Liver (tissue), 9 donors: Measurements from ENCODE around the gene NNMT. TPM values are rescaled to one million over a fixed set of nuclear protein-coding genes. Genes with fewer than 3 reads are reported as not detected.

ENCODE experiments used
- DNase-seq: peaks from one replicate; pipeline ENCODE4 v3.0.0-alpha.2; 2017; ENCODE audit warnings: low spot score
- H3K27ac ChIP-seq, 2 donors: one replicate each; pipeline ENCODE4 v1.7.0; 2013; ENCODE audit warnings: inconsistent platforms in 2 of 2, low read length in 2 of 2, control low read depth in 1 of 2, low read depth in 1 of 2, mild to moderate bottlenecking in 1 of 2
- H3K27me3 ChIP-seq, 4 donors: one replicate each; pipeline versions ENCODE4 v1.6.1 to v1.7.0; 2013; ENCODE audit warnings: low read length in 3 of 4, inconsistent platforms in 1 of 4, mild to moderate bottlenecking in 1 of 4, moderate library complexity in 1 of 4; ENCODE audit not compliant: control insufficient read depth in 4 of 4, insufficient read depth in 4 of 4
- H3K36me3 ChIP-seq, 4 donors: one replicate each; pipeline versions ENCODE4 v1.6.1 to v1.7.0; 2013; ENCODE audit warnings: low read length in 3 of 4, mild to moderate bottlenecking in 3 of 4, low read depth in 1 of 4, moderate library complexity in 1 of 4; ENCODE audit not compliant: control insufficient read depth in 4 of 4, insufficient read depth in 3 of 4
- H3K4me1 ChIP-seq, 4 donors: one replicate each; pipeline versions ENCODE4 v1.6.1 to v1.7.0; 2013; ENCODE audit warnings: low read length in 3 of 4, mild to moderate bottlenecking in 3 of 4, moderate library complexity in 1 of 4; ENCODE audit not compliant: control insufficient read depth in 4 of 4, insufficient read depth in 4 of 4
- H3K4me3 ChIP-seq, 3 donors: one replicate each; pipeline versions ENCODE4 v1.6.1 to v1.7.0; 2013; ENCODE audit warnings: low read length in 3 of 3, control low read depth in 1 of 3, low read depth in 1 of 3, mild to moderate bottlenecking in 1 of 3
- H3K9ac ChIP-seq, 2 donors: one replicate each; pipeline ENCODE4 v1.7.0; 2013; ENCODE audit warnings: low read length in 2 of 2, mild to moderate bottlenecking in 2 of 2, moderate library complexity in 2 of 2, control low read depth in 1 of 2, low read depth in 1 of 2
- H3K9me3 ChIP-seq, 4 donors: one replicate each; pipeline versions ENCODE4 v1.6.1 to v1.7.0; 2013; ENCODE audit warnings: low read length in 3 of 4; ENCODE audit not compliant: control insufficient read depth in 4 of 4
- ATF3 ChIP-seq: IDR thresholded peaks from 2 replicates; pipeline ENCODE4 v1.6.1; 2016; ENCODE audit warnings: antibody characterized with exemption
- EGR1 ChIP-seq, 2 donors: IDR thresholded peaks; 2 replicates each; pipeline ENCODE4 v1.6.1; 2016 to 2018; ENCODE audit warnings: antibody characterized with exemption in 2 of 2, low read depth in 2 of 2
- FOXA1 ChIP-seq: IDR thresholded peaks from 2 replicates; pipeline ENCODE4 v1.6.1; 2016; ENCODE audit warnings: antibody characterized with exemption
- FOXA2 ChIP-seq: IDR thresholded peaks from 2 replicates; pipeline ENCODE4 v1.6.1; 2016; ENCODE audit warnings: antibody characterized with exemption
- GABPA ChIP-seq, 2 donors: IDR thresholded peaks in 1 of 2; conservative IDR thresholded peaks in 1 of 2; 2 replicates each; pipeline ENCODE4 v1.6.1; 2016; ENCODE audit warnings: antibody characterized with exemption in 2 of 2, mild to moderate bottlenecking in 1 of 2, moderate library complexity in 1 of 2
- HNF4A ChIP-seq, 2 donors: conservative IDR thresholded peaks; 2 replicates each; pipeline ENCODE4 v1.6.1; 2016; ENCODE audit warnings: antibody characterized with exemption in 2 of 2, mild to moderate bottlenecking in 2 of 2
- HNF4G ChIP-seq: IDR thresholded peaks from 2 replicates; pipeline ENCODE4 v1.6.1; 2016; ENCODE audit warnings: antibody characterized with exemption
- JUND ChIP-seq, 2 donors: IDR thresholded peaks; 2 replicates each; pipeline ENCODE4 v1.6.1; 2016; ENCODE audit warnings: antibody characterized with exemption in 2 of 2
- MAX ChIP-seq: IDR thresholded peaks from 2 replicates; pipeline ENCODE4 v1.6.1; 2016; ENCODE audit warnings: antibody characterized with exemption
- NR2F2 ChIP-seq: IDR thresholded peaks from 2 replicates; pipeline ENCODE4 v1.6.1; 2016; ENCODE audit warnings: antibody characterized with exemption
- RAD21 ChIP-seq, 2 donors: IDR thresholded peaks; 2 replicates each; pipeline ENCODE4 v1.6.1; 2016; ENCODE audit warnings: antibody characterized with exemption in 2 of 2, mild to moderate bottlenecking in 2 of 2
- RXRA ChIP-seq, 2 donors: IDR thresholded peaks; 2 replicates each; pipeline ENCODE4 v1.6.1; 2017 to 2018; ENCODE audit warnings: antibody characterized with exemption in 2 of 2, mild to moderate bottlenecking in 1 of 2
- SP1 ChIP-seq: IDR thresholded peaks from 2 replicates; pipeline ENCODE4 v1.6.1; 2018; ENCODE audit warnings: antibody characterized with exemption, mild to moderate bottlenecking
- TAF1 ChIP-seq: conservative IDR thresholded peaks from 2 replicates; pipeline ENCODE4 v1.6.1; 2016; ENCODE audit warnings: antibody characterized with exemption, mild to moderate bottlenecking
- YY1 ChIP-seq: IDR thresholded peaks from 2 replicates; pipeline ENCODE4 v1.6.1; 2016; ENCODE audit warnings: antibody characterized with exemption, mild to moderate bottlenecking
- WGBS: extraction: QIAGEN DNeasy Blood & Tissue Kit; methylation state at CpG from one replicate; pipeline ENCODE4 v1.1.7; 2013; 5-methylcytosine and 5-hydroxymethylcytosine counted together
- polyA plus RNA-seq, 2 donors: library from polyadenylated mRNA; stranded (reverse) in 1 of 2; unstranded in 1 of 2; fragments of 200-250 nt in 1 of 2; fragments of >200 nt in 1 of 2; fragmentation: Nextera tagmentation in 1 of 2; extraction: Ambion mirVana in 1 of 2; gene quantifications; one replicate each; pipeline versions ENCODE4 v1.2.1 to v1.2.3, GENCODE V29; 2013 to 2015
- total RNA-seq, 2 donors: library from RNA; depleted of rRNA; stranded (reverse); fragments of >200 nt; gene quantifications; one replicate each; pipeline ENCODE4 v1.2.3, GENCODE V29; 2014
- TF ChIP-seq, protein P1 (sequence below): fragments of 150-350 bp; IDR thresholded peaks from 2 replicates; pipeline ENCODE4 v1.5.1; 2017; ENCODE audit warnings: improper control_type of control experiment, low read depth, low read length; ENCODE audit not compliant: missing input control
- TF ChIP-seq, protein P2 (sequence below): IDR thresholded peaks from 2 replicates; pipeline ENCODE4 v1.6.1; 2016; ENCODE audit warnings: antibody characterized with exemption, mild to moderate bottlenecking
- donor health status: healthy.
- donor health status: healthy.
- donor health status: healthy.
- donor health status: healthy.
- donor health status: healthy.

Gene NNMT
- total and polyA plus RNA-seq, 4 donors: 0.47 to 3,724 (median 2,877) TPM

DNA sequence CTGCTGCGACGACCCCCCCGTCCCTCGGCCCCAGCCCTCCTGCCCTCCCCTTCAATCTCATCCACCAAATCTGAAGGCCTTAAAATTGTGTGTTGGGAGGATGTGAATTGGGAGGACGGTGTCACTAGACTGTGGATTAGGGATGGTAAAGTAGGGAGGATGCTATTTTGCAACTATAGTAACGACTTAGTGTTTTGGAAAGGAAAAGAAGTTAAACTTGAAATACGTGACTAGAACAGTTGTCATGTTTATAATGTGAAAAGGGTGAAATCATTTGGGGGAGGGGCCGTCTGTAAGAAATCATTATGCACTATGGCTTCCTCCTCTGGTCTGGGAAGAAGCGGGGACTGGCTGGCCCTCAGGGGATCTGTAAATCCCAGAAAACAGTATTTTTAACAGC, 43.4 kb upstream of the NNMT start:
- DNase-seq: no peak
- Histone ChIP-seq H3K36me3 (peaks cover 17 to 37% (median 23%) of the 10 kb centered on the region in 4 donors), H3K4me1 (peaks cover 11 to 37% (median 33%) of the 10 kb centered on the region in 4 donors), H3K9me3 (no peaks in the 10 kb centered on the region), H3K4me3 (no peak overlapping the region), H3K27ac (no peak overlapping the region), H3K27me3 (no peaks in the 10 kb centered on the region), H3K9ac (no peak overlapping the region)
- no peak for TF ChIP-seq FOXA1
- no peak for TF ChIP-seq FOXA2
- TF ChIP-seq RAD21 (IDR thresholded peaks at IDR 0.05): no peak
- TF ChIP-seq EGR1 (IDR thresholded peaks at IDR 0.05; ENCODE audit: low read depth in 2 of 2): no peak
- TF ChIP-seq, protein P1, sequence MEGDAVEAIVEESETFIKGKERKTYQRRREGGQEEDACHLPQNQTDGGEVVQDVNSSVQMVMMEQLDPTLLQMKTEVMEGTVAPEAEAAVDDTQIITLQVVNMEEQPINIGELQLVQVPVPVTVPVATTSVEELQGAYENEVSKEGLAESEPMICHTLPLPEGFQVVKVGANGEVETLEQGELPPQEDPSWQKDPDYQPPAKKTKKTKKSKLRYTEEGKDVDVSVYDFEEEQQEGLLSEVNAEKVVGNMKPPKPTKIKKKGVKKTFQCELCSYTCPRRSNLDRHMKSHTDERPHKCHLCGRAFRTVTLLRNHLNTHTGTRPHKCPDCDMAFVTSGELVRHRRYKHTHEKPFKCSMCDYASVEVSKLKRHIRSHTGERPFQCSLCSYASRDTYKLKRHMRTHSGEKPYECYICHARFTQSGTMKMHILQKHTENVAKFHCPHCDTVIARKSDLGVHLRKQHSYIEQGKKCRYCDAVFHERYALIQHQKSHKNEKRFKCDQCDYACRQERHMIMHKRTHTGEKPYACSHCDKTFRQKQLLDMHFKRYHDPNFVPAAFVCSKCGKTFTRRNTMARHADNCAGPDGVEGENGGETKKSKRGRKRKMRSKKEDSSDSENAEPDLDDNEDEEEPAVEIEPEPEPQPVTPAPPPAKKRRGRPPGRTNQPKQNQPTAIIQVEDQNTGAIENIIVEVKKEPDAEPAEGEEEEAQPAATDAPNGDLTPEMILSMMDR: no peak
- TF ChIP-seq MAX: no peak
- TF ChIP-seq GABPA (IDR thresholded peaks at IDR 0.05 in 1 of 2, conservative IDR thresholded peaks at IDR 0.05 in 1 of 2): no peak
- no peak for TF ChIP-seq SP1
- no peak for TF ChIP-seq RXRA (IDR thresholded peaks at IDR 0.05)
- WGBS: 91% methylated on average over 9 of the region's 9 CpGs

DNA sequence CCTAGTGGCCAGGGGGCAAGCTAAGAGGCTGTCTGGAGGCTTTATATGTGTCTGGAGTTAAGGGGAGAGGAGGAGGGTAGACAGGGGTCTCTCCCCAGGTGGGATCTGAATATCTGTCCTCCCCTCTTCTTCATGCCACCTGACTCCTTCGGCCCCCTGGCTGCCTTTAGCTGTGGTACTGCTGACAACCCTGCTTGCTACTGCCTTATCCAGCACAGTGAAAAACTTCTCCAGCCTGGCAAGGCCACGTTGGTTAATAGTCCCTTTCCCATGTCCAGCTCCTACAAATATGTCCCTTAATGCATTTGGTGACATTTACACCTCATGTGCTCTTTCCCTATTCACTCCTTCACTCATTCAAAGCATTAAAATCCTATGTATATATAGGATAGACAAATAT, 42.4 kb upstream of the NNMT start:
- Histone ChIP-seq H3K27me3 (no peaks in the 10 kb centered on the region), H3K9ac (no peak overlapping the region), H3K4me1 (peaks cover 14 to 47% (median 40%) of the 10 kb centered on the region in 4 donors), H3K4me3 (no peak overlapping the region), H3K27ac (no peak overlapping the region), H3K36me3 (peaks cover 12 to 29% (median 16%) of the 10 kb centered on the region in 4 donors), H3K9me3 (no peaks in the 10 kb centered on the region)
- no peak for DNase-seq
- 75% methylated on average over 2 of the region's 2 CpGs for WGBS
- TF ChIP-seq JUND (IDR thresholded peaks at IDR 0.05) (no peak), HNF4G (no peak), FOXA2 (no peak), GABPA (IDR thresholded peaks at IDR 0.05 in 1 of 2, conservative IDR thresholded peaks at IDR 0.05 in 1 of 2) (no peak), TAF1 (no peak), NR2F2 (no peak), SP1 (no peak), HNF4A (conservative IDR thresholded peaks at IDR 0.05) (no peak), MAX (no peak), EGR1 (IDR thresholded peaks at IDR 0.05; ENCODE audit: low read depth in 2 of 2) (no peak), YY1 (no peak), RXRA (IDR thresholded peaks at IDR 0.05) (no peak), FOXA1 (no peak), ATF3 (no peak), RAD21 (IDR thresholded peaks at IDR 0.05) (no peak)
- TF ChIP-seq, protein P2, sequence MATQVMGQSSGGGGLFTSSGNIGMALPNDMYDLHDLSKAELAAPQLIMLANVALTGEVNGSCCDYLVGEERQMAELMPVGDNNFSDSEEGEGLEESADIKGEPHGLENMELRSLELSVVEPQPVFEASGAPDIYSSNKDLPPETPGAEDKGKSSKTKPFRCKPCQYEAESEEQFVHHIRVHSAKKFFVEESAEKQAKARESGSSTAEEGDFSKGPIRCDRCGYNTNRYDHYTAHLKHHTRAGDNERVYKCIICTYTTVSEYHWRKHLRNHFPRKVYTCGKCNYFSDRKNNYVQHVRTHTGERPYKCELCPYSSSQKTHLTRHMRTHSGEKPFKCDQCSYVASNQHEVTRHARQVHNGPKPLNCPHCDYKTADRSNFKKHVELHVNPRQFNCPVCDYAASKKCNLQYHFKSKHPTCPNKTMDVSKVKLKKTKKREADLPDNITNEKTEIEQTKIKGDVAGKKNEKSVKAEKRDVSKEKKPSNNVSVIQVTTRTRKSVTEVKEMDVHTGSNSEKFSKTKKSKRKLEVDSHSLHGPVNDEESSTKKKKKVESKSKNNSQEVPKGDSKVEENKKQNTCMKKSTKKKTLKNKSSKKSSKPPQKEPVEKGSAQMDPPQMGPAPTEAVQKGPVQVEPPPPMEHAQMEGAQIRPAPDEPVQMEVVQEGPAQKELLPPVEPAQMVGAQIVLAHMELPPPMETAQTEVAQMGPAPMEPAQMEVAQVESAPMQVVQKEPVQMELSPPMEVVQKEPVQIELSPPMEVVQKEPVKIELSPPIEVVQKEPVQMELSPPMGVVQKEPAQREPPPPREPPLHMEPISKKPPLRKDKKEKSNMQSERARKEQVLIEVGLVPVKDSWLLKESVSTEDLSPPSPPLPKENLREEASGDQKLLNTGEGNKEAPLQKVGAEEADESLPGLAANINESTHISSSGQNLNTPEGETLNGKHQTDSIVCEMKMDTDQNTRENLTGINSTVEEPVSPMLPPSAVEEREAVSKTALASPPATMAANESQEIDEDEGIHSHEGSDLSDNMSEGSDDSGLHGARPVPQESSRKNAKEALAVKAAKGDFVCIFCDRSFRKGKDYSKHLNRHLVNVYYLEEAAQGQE: no peak
- TF ChIP-seq, protein P1: no peak
